Stimulated activated CD8-positive, alpha-beta memory T cell treated with anti-CD3 and anti-CD28 coated beads, Interleukin-2, amount 100 ng/mL, for 1 hour (primary cell): ENCODE measurements around the gene LHFPL6.

Experiments
- DNase-seq, 2 donors: peaks; one replicate each; pipeline ENCODE4 v3.0.0-alpha.2; 2020; ENCODE audit warnings: low read depth in 2 of 2

The LHFPL6 gene

DNA sequence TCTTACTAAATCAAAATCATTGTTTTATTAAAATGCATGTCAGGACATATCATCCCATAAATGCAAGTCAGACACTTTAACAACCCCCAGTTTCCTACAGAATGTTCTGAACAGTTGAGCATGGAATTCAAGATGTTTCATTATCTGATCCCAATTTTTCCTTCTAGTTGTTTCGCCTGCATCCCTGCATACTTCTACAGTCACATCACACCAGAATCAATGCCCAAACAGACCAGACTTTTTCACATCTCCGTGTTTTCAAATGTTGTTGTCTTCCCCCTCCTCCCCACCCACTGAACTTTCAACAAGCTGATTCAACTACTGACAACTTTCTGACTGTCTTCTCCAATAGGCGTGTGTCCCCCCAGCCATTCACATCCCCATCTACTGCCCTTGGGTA lies 48.6 kb downstream of the LHFPL6 start:
- DNase-seq, result no peak

DNA sequence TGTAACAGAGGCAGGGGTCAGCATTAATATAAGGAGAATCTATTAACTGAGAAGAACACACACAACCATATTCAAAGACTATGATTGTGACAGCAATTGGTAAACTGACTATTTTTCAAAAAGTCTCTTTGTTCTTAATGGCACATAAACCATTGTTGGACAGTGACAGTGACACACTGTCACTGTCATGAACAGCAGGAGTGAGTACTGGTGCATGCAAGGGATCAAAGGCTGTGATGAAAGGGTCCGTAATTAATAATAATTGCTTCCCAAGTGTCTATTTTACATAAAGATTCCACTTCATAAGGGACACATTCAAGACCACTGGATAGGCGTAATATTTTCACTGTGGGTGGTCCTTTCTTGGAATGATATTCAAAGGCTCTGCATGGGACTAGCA lies 50.7 kb downstream of the LHFPL6 start:
- DNase-seq, result no peak

DNA sequence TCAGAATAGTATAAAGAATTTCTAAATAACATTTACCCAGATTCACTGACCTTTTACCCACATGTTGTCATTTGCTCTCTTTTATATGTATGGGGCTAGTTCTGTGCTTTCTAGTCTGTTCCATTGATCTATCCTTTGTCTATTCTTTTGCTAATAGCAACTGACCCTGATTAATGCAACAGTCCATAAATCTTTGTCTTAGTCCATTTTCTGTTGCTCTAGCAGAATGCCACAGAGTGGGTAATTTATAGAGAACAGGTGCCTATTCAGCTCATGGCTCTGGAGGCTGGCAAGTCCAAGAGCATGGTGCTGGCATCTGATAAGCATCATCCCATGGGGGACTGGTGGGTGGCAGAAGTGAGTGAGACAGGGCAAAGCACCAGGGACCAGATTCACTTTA lies 52.1 kb downstream of the LHFPL6 start:
- DNase-seq, result no peak

DNA sequence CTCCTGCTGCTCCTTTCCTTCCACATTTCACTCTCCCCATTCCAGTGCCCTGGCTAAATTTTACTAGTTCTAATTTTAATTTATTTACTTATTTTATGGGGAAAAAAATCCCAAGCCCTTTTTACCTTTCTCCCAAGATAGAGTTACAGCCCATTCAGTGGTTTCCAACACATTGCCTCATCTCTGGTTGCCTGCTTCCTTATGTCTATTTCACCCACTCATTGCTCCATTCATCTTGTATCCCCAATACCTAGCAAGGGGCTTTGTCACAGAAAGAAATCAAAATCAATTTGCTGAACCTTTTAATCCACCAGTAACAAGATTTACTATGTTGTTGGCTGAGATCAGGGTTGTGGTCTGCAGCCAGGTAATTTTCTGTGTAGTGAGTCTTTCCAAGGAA lies 55.9 kb downstream of the LHFPL6 start:
- no peak for DNase-seq

- DNase-seq, result no peak
Observed at GRCh38 chr13:39542361-39542760, 60.6 kb downstream of the LHFPL6 start.

DNA sequence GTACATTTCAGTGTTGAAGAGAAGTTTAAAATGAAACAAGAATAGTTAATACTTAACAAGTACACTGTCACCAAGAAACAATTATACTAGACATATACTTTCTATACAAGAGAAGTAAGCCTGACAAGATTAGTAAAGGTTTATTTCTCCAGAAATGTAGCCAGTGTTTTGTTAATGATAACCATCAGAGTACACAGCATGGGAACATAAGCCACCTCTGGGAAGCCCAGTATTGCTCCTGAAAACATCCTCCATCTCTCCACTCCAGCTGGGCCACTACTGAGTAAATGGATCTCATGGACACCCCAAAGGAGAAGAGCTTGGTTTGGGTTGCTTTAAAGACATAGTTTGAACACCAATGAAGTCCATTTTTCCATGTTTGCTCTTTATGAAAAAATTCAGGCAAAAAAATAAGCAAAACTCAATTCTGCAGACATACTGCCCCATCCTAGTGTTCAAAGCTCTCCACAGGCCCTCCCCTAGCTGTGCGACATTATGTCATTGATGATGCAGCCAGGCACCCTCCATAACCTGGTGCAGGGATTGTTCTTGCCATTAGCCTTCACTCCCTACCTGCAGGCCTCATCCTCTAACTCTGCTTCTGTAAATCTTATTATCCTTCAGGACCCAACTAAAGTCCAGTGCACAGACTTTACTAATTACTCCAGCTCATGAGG lies 61.9 kb downstream of the LHFPL6 start:
- no peak for DNase-seq

GRCh38 chr13:39538816-39539790 lies 63.9 kb downstream of the LHFPL6 start:
- DNase-seq, result no peak

- no peak for DNase-seq
Observed at GRCh38 chr13:39536906-39537305, 66.1 kb downstream of the LHFPL6 start.

GRCh38 chr13:39536274-39536673 lies 66.7 kb downstream of the LHFPL6 start:
- DNase-seq, result no peak

DNA sequence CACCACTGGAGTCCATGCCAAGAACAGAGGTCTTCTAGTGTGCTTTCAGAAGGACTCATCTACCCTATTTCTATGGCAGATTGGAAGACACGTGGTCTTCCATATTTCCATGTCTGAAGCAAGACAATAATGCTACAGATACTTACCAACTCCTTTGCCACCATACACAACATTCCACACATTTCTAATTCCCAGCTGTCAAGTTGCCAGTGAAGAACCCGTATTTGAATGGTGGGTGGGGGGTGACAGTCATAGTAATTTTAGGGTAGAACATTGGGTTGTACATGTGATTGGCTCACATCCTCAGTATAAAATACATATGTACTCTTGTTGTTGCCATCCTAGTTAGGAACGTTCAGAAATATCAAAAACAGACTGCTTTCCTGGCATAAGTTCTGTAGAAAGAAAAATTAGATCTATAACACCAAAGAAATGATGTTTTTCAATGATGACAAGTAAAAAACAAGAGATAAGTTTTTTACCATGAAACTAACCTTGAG lies 69.3 kb downstream of the LHFPL6 start:
- no peak for DNase-seq

DNA sequence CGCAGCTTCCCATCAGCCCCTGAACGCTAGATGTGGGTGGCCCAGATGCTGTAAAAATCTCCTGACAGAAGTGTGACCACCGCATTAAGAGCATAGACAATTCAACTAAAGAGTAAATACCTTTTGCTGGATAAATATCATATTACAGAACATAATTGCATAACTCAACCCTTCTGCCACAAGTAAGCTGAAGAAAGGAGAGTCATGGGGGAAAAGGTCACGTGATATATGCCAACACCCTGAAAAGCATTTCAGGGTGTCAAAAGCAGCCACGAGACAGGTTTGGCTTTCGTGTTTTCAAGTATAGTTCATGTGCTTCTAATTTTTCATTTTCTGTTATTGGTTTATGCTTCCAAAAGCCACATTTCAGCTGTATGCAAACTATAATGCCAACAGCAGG lies 71.3 kb downstream of the LHFPL6 start:
- no peak for DNase-seq

GRCh38 chr13:39530916-39531315 lies 72.1 kb downstream of the LHFPL6 start:
- no peak for DNase-seq

GRCh38 chr13:39528661-39528980 lies 74.4 kb downstream of the LHFPL6 start:
- no peak for DNase-seq

DNA sequence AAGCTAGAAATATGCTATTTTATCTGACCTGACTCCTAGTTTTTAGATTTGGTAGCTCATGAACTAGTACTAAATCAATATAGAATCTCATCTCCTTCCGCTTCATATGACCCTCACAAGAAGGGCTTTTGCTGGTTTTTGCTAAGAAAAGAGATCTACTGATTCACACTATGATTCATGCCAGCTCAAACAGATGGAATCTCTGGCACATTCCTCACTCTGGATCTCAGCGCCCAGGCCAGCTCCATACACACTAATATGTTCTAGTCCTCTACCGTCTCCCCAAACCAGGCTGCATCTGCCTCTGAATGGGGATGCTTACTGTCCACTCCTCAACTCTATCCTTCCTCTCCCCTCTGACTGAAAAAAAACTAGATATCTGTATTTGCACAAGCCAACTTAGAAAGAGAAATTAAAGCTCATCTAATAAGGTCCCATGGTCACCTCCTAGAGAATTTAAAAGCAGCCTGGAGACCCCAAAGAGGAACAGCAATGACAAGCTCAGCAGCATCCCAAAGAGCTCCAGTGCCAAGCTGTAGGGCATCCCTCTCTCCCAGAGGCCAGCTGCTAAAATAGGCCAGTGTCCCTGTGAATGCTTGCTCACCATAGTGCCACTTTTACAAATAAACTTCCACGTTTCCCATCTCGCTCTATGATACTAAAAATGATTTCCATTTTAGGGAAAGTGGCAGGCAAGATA lies 74.9 kb downstream of the LHFPL6 start:
- no peak for DNase-seq

GRCh38 chr13:39527301-39527700 lies 75.7 kb downstream of the LHFPL6 start:
- DNase-seq, result no peak

DNA sequence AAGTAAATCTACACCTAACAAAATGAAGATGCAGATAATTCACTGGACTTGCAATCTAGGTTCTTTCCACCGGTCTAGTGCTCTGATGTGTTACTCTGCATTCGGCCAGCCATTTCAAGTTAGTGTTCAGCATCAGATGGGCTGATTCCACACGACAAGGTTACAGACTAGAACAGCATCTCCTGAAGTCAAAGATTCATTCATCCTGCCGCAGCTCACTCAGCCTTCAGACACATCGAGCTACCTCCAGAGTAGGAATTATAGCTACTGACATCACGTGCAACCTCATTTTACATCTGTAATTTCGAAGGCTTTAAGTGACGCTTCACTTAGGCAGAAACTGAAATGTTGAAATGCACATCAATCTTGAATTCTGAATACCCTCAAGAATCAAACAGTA lies 76.5 kb downstream of the LHFPL6 start:
- no peak for DNase-seq

DNA sequence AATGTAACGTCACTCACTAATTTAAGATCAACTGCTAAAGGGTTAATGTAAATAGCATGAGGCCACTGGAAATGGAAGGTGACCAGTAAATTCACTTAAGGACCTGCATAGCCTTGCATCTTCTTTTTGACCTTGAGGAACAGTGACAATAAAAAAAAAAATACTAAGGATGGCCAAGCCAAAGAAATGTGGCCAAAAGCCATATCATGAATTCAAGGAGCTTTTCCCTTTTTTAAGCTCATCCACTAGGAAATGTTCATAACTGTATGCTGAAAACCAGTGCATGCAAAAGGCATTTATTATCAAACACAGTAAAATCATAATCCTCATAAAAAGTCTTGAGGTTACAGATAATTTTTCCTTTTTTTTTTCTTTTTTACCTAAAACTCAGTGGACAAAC lies 77.5 kb downstream of the LHFPL6 start:
- DNase-seq, result no peak

- DNase-seq, result no peak
Observed at GRCh38 chr13:39524795-39525194, 78.2 kb downstream of the LHFPL6 start.

DNA sequence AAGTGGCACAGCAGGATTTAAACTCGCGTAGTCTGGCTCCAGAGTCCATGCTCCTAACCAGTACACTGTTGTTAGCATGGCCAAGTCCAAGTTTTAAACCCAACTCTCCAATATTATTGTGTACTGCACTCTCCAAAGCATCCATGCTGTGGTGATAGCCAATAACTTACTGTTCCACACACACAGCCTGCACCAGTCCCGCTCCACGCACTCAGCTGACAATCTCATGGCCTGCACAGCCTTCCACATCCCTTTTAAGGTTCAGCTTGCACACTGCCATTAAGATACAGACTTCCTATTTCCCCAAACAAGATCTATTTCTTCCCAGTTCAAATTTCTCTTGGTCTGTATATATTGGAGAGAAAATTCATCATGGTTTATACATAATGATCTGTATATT lies 80.7 kb downstream of the LHFPL6 start:
- DNase-seq, result no peak

DNA sequence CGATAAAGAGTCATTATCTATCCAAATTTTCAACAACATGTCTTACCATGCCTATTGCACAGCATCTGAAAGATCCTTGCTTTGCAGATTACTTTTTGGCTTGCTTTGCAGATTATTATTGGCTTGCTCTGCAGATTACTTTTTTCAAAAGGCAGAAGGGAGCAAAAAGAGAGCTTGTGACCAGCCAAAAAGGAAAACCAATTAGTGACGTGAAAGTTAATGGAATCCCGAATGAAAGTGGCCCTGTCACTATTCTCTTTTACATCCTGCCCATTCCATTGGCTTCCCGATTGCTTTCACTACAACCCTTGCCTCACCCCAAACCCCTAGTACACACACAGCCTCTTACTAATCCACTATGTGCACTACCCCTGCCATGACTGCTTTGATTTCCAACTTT lies 81.3 kb downstream of the LHFPL6 start:
- no peak for DNase-seq

GRCh38 chr13:39516096-39516495 lies 86.9 kb downstream of the LHFPL6 start:
- no peak for DNase-seq

GRCh38 chr13:39515224-39515714 lies 87.7 kb downstream of the LHFPL6 start:
- no peak for DNase-seq
